ENCODE data around the gene TFF3. TPM values are rescaled to one million over a fixed set of nuclear protein-coding genes. Genes with fewer than 3 reads are reported as not detected.

Gene TFF3
- total and polyA plus RNA-seq, 10 of the 15 experiments (the other 5 are each of a cell fraction or from before 2014, with no cell fraction given), result not detected

DNA sequence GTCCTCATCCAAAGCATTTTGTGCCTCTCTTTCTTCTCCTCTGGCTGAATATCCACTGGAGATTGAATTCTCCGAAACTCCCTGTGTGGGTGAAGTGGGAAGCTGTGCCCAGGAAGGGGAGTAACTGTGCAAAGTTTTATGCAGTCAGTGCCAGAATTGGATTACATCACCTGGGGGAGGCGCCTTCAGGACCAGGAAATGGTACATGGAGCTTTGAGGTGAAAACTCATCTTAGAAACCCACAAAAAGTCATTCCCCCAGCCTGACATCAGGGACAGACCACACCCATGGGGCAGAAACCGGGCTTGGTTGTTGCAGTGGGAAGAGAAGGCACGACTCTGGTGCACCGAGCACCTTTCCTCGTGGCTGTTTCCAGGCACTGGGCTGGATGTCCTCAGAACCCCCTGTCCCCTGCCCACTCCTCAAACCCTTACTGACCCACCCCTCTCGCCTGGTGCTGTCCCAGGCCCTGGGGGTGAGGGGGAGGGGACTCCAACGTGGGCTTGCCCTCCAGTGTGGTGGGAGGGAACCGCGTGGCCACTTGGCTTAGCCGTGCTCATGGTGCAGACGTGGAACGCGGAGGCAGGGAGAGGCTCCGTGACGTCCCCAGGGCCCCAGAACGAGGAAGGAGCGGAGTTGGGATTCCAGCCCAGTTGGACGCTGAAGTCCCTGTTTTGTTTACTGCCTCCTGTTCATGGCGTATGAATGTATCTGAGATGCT, 15.7 kb downstream of the TFF3 start:
- no peaks in the 10 kb centered on the region for H4K20me1 ChIP-seq (ENCODE audit: control insufficient read depth, insufficient read depth)
- WGBS (ENCODE audit: insufficient coverage, insufficient replicate concordance, low lambda C conversion rate, missing lambda C conversion rate), result 46% methylated on average over 20 of the region's 20 CpGs
- no peaks in the 10 kb centered on the region for H3K4me1 ChIP-seq (ENCODE audit: control insufficient read depth, insufficient read depth, low read length)
- intact Hi-C loops (cut with micrococcal nuclease; ENCODE audit: unreplicated experiment), result no loop called here
- ChIA-PET SMC1A (ENCODE audit: uncharacterized antibody, unreplicated experiment) (interaction anchor here (0.8 to 1.0 kb wide), 3 partner anchors 14 to 102 kb away, joined by 3 read pairs; no protein-coding TSS in a partner anchor), POLR2A (no interaction called here), CTCF (interaction anchor here (1.0 kb wide), 1 partner anchor 10 kb away, joined by 5 read pairs; no protein-coding TSS in a partner anchor), RAD21 (ENCODE audit: unreplicated experiment) (interaction anchor here (1.7 kb wide), 1 partner anchor 14 kb away, joined by 5 read pairs; no protein-coding TSS in a partner anchor)
- no peak overlapping the region for H3K4me3 ChIP-seq
- H3K9ac ChIP-seq (ENCODE audit: control insufficient read depth, insufficient read depth, low read length), result no peak overlapping the region
- no peaks in the 10 kb centered on the region for H3K36me3 ChIP-seq (ENCODE audit: control insufficient read depth in 2 of 2, insufficient read depth in 2 of 2, low read length in 1 of 2)
- H2AFZ ChIP-seq (ENCODE audit: control insufficient read depth, low read depth, low read length), result no peak overlapping the region
- BruUV-seq (replicated peaks), result no TSS peak
- DNase-seq (ENCODE audit: low read depth, low spot score) (no peak), ATAC-seq (peak; percentile 55), FAIRE-seq (no peak)
- H3K4me2 ChIP-seq (ENCODE audit: control insufficient read depth, insufficient read depth), result no peak overlapping the region
- no peak overlapping the region for H3K27ac ChIP-seq (ENCODE audit: control insufficient read depth, insufficient read depth)
- no peaks in the 10 kb centered on the region for H3K9me3 ChIP-seq (replicated peaks; ENCODE audit: control insufficient read depth, insufficient read depth, low read length)
- H3K27me3 ChIP-seq (replicated peaks in 1 of 2; ENCODE audit: control insufficient read depth in 2 of 2, insufficient read depth in 2 of 2, low read length in 1 of 2), result no peaks in the 10 kb centered on the region; a peak in 1 of 4 replicates
- TF ChIP-seq SPI1 (IDR thresholded peaks at IDR 0.05; ENCODE audit: borderline replicate concordance, insufficient read depth, low read depth, low read length), result no peak
- TF ChIP-seq MAX (IDR thresholded peaks at IDR 0.05; ENCODE audit: low read depth, low read length), result no peak
- no peak for TF ChIP-seq RUNX3 (IDR thresholded peaks at IDR 0.05; ENCODE audit: low read length)
- no peak for TF ChIP-seq SIN3A (IDR thresholded peaks at IDR 0.05; ENCODE audit: low read depth, low read length)
- no peak for TF ChIP-seq TAF1 (IDR thresholded peaks at IDR 0.05; ENCODE audit: borderline replicate concordance, low read depth, low read length)
- TF ChIP-seq, protein P1, sequence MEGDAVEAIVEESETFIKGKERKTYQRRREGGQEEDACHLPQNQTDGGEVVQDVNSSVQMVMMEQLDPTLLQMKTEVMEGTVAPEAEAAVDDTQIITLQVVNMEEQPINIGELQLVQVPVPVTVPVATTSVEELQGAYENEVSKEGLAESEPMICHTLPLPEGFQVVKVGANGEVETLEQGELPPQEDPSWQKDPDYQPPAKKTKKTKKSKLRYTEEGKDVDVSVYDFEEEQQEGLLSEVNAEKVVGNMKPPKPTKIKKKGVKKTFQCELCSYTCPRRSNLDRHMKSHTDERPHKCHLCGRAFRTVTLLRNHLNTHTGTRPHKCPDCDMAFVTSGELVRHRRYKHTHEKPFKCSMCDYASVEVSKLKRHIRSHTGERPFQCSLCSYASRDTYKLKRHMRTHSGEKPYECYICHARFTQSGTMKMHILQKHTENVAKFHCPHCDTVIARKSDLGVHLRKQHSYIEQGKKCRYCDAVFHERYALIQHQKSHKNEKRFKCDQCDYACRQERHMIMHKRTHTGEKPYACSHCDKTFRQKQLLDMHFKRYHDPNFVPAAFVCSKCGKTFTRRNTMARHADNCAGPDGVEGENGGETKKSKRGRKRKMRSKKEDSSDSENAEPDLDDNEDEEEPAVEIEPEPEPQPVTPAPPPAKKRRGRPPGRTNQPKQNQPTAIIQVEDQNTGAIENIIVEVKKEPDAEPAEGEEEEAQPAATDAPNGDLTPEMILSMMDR (IDR thresholded peaks at IDR 0.05 in 2 of 3, conservative IDR thresholded peaks at IDR 0.05 in 1 of 3; ENCODE audit: control insufficient read depth in 2 of 3, extremely low read depth in 1 of 3, insufficient read depth in 1 of 3, low read depth in 3 of 3, low read length in 3 of 3), result no peak
- no peak for TF ChIP-seq TCF3 (IDR thresholded peaks at IDR 0.05; ENCODE audit: borderline replicate concordance, insufficient read depth, low read depth, low read length)
- in situ Hi-C loops (cut with MboI), result no loop called here
- no peaks in the 10 kb centered on the region for H3K79me2 ChIP-seq (ENCODE audit: control insufficient read depth, insufficient read depth, low read length)

Measured in GM12878 (cell line).